ENCODE measurements around the gene PMEPA1.

GRCh38 chr20:57703013-57703412, 6.8 kb downstream of the PMEPA1 start:
- TF ChIP-seq CTCF (conservative IDR thresholded peaks at IDR 0.05; ENCODE audit: low read depth in 2 of 2) (no peak), ZNF114 (CRISPR knock-in tag; IDR thresholded peaks at IDR 0.05) (no peak), POLR2AphosphoS5 (IDR thresholded peaks at IDR 0.05; ENCODE audit: low read depth) (no peak), EZH2 (IDR thresholded peaks at IDR 0.05; ENCODE audit: low read depth, unreplicated experiment) (no peak), REST (IDR thresholded peaks at IDR 0.05; ENCODE audit: unreplicated experiment) (no peak), EZH2phosphoT487 (IDR thresholded peaks at IDR 0.05; ENCODE audit: unreplicated experiment) (no peak), JUNB (IDR thresholded peaks at IDR 0.05; ENCODE audit: unreplicated experiment) (no peak), ETS1 (IDR thresholded peaks at IDR 0.05) (no peak), ZNF331 (CRISPR knock-in tag; IDR thresholded peaks at IDR 0.05; ENCODE audit: low read depth) (no peak), ZNF462 (CRISPR knock-in tag; IDR thresholded peaks at IDR 0.05) (no peak), NANOG (IDR thresholded peaks at IDR 0.05; ENCODE audit: borderline replicate concordance) (no peak), CREB1 (CRISPR knock-in tag; IDR thresholded peaks at IDR 0.05; ENCODE audit: low read depth) (no peak), STAT1 (IDR thresholded peaks at IDR 0.05; ENCODE audit: unreplicated experiment) (no peak)

Data from GM23338 (cell line).